Activated effector memory CD4-positive, alpha-beta T cell treated with Interleukin-2 at 50 U/mL for 16 hours (primary cell): ENCODE data around the gene BUB1B.
"Not testable (repeated sequence)": the region's sequence is repeated elsewhere in the genome, so short reads cannot be mapped to it uniquely, and the experiment has no call there.

Experiments used
- DNase-seq: peaks from one replicate; pipeline ENCODE4 v3.0.0-alpha.2; 2020

Gene BUB1B, protein sequence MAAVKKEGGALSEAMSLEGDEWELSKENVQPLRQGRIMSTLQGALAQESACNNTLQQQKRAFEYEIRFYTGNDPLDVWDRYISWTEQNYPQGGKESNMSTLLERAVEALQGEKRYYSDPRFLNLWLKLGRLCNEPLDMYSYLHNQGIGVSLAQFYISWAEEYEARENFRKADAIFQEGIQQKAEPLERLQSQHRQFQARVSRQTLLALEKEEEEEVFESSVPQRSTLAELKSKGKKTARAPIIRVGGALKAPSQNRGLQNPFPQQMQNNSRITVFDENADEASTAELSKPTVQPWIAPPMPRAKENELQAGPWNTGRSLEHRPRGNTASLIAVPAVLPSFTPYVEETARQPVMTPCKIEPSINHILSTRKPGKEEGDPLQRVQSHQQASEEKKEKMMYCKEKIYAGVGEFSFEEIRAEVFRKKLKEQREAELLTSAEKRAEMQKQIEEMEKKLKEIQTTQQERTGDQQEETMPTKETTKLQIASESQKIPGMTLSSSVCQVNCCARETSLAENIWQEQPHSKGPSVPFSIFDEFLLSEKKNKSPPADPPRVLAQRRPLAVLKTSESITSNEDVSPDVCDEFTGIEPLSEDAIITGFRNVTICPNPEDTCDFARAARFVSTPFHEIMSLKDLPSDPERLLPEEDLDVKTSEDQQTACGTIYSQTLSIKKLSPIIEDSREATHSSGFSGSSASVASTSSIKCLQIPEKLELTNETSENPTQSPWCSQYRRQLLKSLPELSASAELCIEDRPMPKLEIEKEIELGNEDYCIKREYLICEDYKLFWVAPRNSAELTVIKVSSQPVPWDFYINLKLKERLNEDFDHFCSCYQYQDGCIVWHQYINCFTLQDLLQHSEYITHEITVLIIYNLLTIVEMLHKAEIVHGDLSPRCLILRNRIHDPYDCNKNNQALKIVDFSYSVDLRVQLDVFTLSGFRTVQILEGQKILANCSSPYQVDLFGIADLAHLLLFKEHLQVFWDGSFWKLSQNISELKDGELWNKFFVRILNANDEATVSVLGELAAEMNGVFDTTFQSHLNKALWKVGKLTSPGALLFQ

DNA sequence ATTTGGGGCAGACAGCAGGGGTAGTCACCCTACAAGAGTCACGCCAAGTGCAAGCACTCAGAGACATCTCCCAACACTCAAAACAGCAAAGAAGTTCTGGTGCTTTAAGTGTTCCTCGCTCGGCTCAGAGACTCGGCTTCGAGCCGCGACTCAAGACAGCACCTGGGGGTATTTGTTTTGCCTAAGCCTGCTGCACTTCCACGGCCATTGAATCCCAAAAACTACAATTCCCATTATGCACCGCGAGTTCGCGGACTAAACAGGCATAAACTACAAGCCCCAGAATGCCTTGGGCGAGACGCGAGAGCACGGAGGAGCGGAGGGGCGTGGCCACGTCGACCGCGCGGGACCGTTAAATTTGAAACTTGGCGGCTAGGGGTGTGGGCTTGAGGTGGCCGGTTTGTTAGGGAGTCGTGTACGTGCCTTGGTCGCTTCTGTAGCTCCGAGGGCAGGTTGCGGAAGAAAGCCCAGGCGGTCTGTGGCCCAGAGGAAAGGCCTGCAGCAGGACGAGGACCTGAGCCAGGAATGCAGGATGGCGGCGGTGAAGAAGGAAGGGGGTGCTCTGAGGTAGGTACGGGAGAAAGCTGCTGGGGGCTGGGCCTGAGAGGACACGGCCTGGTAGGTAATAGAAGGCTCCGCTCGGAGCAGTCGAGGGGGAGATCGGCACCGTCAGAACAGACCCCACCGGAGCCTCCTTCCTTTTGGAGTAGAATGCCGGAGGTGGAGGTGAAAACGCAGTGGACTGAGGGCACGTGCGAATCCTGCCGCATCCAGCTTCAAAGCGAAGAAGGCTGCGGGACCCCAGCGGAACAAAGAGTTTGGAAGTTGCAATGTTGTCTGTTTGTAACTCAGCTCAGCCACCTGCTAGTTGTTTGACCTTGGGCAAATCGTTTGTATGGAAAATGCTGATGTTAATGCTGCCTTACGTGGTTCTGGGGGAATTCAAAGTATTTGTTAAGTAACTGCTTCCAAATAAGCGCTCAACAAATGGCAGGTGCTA is at the start of gene BUB1B:
Gene BUB1B, plus strand, starts transcription at position 381 of the 1,000 bp plus-strand sequence. Its CDS starts 152 bp downstream, at position 533.
- peak; percentile 88 for DNase-seq

DNA sequence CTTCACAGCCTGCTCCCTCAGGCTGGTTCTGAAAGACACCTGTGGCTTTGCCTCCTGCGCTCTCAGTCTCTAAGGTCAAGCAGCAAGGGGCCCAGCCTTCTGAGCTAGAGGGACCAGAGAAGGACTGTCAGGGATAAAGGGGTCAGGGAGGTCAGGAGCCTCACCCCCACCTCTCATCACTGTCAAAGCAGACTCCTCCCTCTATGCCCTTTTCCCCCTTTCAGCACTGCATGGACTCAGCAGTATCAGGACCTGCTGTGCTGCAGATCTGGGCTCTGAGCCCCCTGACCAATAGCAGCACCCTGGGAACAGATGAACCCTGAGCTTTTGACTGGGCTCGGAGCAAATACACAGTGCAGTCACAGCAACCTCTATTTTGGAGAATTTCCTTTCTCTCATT is 49.0 kb upstream of the BUB1B start:
- no peak for DNase-seq

DNA sequence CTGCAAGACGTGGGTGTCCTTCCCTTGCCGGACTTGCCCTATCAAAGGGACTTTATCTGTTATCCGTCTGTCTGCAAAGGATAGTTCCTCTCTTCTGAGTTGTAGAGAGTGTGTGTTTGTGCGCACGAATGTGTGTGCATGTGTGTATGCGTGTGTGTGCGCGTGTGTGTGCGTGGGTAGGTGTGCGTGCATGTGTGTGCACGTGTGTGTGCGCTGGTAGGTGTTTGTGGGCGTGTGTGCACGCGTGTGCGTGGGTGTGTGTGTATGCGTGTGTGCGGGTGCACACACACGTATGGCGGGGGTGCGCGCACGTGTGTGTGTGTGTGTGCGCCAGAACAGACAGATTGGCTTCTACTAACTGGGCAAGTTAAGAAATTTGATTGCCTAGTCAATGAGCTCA is 48.1 kb upstream of the BUB1B start:
- DNase-seq = no peak

DNA sequence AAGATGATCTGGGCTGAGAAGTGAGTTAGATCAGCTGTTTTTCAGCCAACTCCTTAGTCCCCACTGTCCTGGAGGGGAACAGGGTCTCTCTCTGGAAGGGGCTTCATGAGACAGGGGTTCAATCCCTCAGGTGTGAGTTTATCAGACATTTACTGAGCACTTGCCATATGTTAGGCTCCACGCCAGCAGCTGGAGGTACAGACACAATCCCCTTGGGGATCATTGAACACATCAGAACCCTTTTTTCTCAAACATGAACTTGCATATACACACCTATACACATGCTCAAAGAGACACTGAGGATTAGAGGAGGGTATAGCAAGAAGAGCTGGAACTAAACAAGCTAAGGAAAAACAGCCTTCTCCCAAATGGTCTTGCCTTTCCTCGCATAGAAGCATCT is 46.7 kb upstream of the BUB1B start:
- no peak for DNase-seq

DNA sequence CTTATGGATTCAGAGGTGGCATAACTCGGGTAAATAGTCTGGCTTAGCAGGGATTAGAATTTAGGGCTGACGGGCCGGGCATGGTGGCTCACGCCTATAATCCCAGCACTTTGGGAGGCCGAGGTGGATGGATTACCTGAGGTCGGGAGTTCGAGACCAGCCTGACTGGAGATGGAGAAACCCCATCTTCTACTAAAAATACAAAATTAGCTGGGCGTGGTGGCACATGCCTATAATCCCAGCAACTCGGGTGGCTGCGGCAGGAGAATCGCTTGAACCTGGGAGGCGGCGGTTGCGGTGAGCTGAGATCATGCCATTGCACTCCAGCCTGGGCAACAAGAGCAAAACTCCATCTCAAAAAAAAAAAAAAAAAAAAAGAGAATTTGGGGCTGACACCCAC is 45.8 kb upstream of the BUB1B start:
- not testable (repeated sequence) for DNase-seq

DNA sequence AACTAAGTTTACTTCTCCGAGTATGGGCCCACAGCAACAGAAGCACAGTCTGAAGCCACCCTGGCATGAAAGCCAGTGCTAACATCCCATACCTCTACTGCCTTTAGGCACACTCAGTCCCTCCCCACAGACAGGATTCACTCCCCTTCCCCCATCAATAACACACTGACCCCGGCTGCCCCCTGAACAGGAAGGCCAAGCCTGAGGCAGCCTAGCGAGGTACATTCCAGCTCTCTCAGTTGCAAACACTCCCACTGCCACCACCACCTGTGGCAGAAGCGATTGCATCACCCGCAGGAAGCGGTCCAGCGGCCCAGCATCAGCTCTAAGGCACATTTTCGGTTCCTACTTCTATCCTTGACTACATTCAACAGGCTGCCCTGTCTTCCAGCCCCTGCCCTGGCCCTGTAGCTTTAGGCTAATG is 45.2 kb upstream of the BUB1B start:
- peak; percentile 41 for DNase-seq

DNA sequence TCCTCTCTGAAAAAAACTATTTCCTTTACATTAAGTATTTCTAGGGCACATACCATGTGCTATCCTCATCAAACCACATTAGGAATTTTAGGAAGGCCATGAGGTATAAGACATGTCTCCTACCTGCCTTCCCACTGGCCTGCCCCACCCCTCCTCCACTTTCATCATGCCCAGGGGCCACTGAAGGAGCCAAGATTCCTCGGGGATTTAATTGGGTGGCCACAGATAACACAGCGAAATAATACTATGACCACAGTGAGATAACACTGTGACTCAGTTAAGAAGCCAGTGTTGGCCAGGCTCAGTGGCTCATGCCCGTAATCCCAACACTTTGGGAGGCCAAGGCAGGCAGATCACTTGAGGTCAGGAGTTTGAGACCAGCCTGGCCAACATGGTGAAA is 42.4 kb upstream of the BUB1B start:
- no peak for DNase-seq

DNA sequence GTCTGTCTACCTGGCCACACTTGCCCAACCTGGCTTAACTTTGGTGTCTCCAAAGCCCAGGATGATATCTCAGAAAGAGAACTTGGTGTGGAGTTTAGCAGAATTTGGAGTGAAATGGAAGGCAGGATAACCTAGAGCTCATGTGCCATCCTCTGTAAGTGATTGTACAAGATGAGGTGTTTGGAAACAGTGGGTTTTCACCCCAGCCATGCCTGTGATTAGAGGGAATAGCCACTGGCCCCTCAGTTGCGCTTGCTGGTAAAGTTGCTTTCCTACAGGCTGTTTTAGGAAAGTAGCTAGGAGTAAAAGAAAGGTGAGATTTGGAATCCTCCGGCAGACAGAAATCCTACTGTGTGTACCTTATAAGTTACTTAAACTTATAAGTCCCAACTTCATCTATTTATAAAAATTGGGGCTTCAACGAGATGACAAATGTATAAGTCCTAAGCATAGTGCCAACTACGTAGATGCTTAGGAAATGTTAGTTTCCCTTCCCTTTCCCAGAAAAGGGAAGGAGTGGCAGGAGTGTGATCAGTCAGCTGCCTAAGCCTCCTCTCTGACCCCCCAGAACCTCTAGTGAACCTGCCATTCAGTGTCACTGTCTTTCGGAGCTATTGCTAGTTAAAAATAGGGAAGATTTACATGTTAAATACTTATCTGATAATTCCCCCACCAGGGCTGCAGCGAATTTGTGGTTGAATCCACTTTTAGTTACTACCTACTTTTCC is 38.8 kb upstream of the BUB1B start:
- DNase-seq = no peak

DNA sequence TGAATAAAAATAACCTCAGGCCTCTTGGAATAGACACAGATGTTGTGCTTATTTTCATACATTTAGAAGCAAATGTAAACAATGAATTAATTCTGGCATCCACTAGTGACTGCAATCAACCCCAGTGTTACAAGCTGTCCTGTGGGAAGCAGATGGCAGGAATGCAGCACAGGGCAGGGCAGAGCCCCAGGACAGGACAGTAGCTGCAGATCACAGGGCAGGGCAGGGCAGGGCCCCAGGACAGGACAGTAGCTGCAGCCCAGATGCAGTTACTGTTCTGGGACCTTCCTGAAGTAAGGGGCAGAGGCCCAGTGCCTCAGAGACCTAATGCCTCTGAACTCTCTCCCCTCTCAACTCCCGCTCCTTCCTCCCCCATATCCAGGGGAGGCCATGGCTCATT is 37.9 kb upstream of the BUB1B start:
- not testable (repeated sequence) for DNase-seq

DNA sequence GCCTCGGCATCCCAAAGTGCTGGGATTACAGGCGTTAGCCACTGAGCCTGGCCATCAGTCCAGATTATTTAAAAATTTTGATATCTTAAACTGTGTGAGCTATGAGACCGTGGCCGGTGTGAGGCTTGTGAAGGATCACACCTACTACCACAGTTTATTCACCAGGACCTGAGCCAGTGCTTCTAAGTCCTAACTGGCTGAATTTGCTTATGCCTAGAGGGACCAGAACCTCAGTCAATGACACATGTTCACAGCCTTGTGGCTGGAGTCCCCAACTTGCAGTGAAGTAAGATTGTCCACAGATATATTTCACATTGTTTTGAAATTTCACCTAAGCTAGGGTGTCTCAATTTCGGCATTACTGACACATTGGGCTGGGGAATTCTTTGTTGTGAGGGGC is 37.0 kb upstream of the BUB1B start:
- not testable (repeated sequence) for DNase-seq

DNA sequence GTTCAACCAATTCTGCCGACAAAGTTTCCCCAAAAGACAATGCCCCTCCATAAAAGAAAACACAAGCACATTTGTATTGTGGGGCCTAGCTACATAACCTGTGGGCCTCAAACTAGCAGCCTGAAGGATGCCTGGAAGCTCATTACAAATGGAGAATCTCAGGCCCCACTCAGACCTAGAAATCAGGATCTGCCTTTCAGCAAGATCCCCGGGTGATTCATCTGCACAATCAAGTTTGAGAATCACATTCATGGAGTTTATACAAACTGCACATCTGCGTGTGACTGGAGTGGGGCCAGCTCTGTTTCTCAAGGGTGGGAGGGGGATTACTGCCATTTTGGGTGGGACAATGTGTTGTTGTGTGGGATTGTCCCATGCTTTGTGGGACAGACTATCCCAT is 36.5 kb upstream of the BUB1B start:
- not testable (repeated sequence) for DNase-seq

DNA sequence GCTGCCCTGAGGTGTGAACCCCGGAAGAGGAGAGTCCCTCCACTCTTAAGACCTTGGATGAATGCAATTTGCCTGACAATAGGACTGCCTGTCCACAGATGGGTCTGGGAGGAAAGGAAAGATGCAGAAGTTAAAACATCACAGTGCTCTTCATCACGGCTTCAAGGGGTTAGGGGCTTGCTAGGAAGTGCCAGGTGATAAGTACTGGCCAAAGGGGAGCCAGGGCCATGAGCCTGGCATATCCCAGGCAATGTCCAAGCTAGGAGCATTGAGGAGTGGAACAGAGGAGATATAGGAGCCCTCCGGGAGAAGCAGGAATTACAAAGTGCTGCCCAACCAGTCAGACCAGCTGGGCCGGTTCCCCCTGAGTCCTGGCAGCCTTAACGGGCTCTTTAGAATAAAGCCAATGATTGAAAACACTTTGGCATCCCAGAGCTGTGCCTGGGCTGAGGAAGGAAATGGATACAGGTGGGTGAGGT is 36.0 kb upstream of the BUB1B start:
- DNase-seq = not testable (repeated sequence)

DNA sequence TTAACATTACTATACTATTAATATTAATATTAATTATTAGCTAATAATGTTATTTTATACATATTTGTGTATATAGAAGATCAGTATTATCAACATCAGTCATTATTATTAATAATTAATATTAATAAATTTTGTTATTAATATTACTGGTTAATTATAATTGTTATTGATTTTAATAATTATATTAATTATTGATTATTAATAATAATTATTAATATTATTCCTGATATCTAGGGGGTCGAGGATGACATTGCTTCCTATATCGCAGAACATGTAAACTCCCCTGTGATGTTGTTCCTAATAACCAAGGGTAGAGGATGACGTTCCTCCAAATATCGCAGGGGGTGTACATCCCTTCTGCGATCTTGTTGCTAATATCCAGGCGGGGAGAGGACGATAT is 34.9 kb upstream of the BUB1B start:
- no peak for DNase-seq

DNA sequence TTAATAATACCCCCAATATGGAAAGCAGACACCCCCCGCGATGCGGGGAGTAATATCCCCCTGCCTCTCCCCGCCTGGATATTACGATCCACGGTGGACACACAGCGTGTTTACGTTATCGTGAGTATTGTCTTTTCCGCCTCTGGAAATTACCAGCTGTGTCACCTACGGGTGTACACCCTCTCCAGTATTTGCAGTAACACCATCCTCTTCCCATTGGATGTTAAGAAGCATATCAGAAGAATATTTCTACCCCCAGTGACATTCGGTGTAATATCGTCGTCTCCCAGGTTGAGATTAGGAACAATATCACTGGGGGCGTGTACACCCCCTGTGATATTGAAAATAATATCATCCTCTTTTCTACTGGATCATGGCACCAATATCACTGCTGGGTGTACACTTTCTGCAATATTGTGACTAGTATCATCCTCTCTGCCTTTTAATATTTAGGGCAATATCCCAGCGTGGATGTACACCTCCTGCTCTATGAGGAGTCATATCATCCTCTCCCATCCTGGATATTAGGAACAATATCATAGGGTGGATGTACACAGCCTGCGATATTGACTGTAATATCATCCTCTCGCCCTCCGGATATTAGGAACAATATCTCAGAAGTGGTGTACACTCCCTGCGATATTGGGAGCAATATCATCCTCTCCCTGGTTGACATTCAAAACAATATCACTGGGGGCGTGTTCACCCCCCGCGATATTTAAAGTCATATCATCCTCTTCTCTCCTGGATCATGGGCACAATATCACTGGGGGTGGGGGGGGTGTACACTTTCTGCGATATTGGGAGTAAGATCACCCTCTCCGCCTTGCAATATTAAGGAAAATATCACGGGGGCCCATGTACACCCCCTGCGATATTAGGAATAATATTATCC is 31.9 kb upstream of the BUB1B start:
- DNase-seq = no peak

DNA sequence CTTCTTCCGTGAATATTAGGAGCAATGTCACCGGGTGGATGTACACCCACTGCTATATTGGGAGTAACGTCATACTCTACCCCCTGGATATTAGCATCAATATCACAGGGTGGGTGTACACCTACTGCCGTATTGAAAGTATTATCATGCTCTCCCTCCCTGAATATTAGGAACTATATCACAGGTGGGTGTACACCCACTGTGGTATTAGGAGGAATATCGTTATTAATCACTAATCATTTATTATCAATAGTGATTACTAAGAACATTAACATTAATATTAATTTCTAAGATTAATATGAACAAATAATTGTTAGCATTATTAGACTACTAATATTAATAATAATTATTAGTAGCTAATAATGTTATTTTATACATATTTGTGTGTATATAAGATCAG is 30.8 kb upstream of the BUB1B start:
- DNase-seq = no peak

DNA sequence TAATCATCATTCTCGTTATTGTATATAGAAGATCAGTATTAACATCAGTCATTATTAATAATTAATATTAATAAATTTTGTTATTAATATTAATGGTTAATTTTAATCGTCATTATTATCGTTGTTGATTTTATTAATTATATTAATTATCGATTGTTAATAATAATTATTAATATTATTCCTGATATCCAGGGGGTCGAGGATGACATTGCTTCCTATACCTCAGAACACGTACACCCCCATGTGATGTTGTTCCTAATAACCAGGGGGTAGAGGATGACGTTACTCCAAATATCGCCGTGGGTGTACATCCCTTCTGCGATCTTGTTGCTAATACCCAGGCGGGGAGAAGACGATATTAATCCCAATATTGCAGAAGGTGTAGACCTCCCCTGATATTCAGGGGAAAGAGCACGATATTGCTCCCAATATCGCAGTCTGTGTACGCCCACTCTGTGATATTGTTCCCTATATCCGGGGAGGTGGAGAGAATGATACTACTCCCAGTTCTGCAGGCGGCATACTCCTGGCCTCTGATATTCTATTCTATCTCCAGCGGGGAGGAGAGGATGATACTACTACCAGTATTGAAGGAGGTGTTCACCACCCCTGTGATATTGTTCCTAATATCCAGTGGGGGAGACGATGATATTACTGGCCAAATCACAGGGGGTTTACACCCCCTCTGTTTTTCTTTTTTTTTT is 29.9 kb upstream of the BUB1B start:
- DNase-seq = no peak

DNA sequence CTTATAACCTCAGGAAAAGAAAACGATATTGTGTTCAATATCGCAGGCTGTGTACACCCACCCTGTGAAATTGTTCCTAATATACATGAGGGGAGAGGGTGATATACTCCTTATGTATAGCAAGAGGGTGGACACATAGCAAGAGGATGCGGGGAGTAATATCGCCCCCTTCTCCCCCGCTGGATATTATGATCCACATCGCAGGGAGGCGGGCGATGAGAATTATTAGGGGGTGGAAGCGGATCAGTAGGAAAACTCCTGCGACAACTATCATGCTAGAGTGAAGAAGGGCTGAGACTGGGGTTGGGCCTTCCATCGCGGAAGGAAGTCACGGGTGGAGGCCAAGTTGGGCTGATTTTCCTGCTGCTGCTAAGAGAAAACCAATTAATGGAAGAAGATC is 27.3 kb upstream of the BUB1B start:
- DNase-seq = no peak

DNA sequence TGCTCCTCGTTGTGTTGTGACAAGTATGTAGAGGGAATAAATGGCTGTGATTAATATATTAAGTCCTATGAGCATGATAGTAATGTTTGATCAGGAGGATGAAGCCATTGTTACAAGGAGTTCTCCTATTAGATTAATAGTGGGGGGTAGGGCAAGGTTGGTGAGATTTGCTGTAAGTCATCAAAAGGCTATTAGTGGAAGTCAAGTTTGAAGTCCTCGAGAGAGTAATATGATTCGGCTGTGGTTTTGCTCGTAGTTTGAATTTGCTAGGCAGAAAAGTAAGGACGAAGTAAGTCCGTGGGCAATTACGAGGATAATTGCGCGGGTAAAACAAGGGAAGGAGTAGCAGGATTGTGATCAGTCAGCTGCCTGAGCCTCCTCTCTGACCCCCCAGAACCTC is 26.0 kb upstream of the BUB1B start:
- DNase-seq = no peak

DNA sequence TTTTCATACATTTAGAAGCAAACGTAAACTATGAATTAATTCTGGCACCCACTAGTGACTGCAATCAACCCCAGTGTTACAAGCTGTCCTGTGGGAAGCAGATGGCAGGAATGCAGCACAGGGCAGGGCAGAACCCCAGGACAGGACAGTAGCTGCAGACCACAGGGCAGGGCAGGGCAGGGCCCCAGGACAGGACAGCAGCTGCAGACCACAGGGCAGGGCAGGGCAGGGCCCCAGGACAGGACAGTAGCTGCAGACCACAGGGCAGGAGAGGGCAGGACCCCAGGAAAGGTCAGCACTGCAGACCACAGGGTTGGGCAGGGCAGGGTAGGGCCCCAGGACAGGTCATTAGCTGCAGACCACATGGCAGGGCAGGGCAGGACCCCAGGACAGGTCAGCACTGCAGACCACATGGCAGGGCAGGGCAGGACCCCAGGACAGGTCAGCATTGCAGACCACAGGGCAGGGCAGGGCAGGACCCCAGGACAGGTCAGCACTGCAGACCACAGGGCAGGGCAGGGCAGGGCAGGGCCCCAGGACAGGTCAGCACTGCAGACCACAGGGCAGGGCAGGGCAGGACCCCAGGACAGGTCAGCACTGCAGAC is 24.9 kb upstream of the BUB1B start:
- not testable (repeated sequence) for DNase-seq
